Measurements from ENCODE around the gene AADACL4.

DNA sequence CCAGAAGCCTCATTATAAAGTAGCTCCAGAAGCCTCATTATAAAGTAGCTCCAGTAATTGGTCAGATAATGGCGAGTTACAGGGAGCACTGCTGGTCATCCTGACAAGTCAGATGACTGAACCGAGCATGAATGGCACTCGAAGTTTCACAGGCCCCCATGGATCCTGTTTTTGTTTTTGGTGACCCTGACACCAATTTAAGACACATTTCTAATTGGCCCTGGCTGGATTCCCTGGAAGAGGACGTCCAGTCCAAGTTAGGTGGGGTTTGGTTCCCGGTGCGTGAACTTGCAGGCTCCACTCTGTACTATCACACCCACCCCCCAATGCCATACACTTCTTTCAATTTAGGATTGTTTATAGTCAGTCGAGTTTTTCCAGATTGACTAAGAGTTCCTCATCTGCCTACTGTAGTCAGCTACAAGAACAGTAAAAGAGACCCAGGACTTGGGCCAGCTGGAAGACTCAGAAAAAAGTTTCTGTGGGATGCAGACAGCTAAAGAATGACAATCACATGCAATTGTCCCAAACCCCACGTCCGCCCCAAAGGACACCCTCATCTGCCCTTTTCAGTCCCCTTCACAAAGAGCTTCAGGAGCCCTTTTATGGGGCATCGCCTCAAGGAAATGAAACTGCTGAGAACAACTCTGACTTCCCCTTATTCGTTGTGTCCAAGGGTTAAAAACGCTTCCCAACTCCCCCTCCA is 28.6 kb upstream of the AADACL4 start:
- TF ChIP-seq, protein P1, sequence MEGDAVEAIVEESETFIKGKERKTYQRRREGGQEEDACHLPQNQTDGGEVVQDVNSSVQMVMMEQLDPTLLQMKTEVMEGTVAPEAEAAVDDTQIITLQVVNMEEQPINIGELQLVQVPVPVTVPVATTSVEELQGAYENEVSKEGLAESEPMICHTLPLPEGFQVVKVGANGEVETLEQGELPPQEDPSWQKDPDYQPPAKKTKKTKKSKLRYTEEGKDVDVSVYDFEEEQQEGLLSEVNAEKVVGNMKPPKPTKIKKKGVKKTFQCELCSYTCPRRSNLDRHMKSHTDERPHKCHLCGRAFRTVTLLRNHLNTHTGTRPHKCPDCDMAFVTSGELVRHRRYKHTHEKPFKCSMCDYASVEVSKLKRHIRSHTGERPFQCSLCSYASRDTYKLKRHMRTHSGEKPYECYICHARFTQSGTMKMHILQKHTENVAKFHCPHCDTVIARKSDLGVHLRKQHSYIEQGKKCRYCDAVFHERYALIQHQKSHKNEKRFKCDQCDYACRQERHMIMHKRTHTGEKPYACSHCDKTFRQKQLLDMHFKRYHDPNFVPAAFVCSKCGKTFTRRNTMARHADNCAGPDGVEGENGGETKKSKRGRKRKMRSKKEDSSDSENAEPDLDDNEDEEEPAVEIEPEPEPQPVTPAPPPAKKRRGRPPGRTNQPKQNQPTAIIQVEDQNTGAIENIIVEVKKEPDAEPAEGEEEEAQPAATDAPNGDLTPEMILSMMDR (IDR thresholded peaks at IDR 0.05): no peak
- TF ChIP-seq POLR2AphosphoS5 (IDR thresholded peaks at IDR 0.05) (no peak), POLR2A (IDR thresholded peaks at IDR 0.05) (no peak)

Data from gastroesophageal sphincter (tissue), 3 donors.